ENCODE data around the gene ANO6.
A peak's percentile ranks its signal among the peaks of the same experiment; 100 is the strongest.
"Not testable (repeated sequence)": the region's sequence is repeated elsewhere in the genome, so short reads cannot be mapped to it uniquely, and the experiment has no call there.

Gene ANO6

GRCh38 chr12:45215419-45216229 lies at the start of gene ANO6:
TSS of gene ANO6 (plus strand) at chr12:45216095. CDS start at chr12:45216322, 227 bp downstream.
- DNase-seq (ENCODE audit: extremely low read depth in 1 of 2, low read depth in 1 of 2), result peak; percentile 63 to 77

- no peak for DNase-seq (ENCODE audit: extremely low read depth in 1 of 2, low read depth in 1 of 2)
Measured at GRCh38 chr12:45168976-45169375, 46.9 kb upstream of the ANO6 start.

- DNase-seq (ENCODE audit: extremely low read depth in 1 of 2, low read depth in 1 of 2), result peak; percentile 34 to 69
Measured at GRCh38 chr12:45170456-45171042, 45.3 kb upstream of the ANO6 start.

GRCh38 chr12:45173293-45173692 lies 42.6 kb upstream of the ANO6 start:
- not testable (repeated sequence) for DNase-seq (ENCODE audit: extremely low read depth in 1 of 2, low read depth in 1 of 2)

- no peak for DNase-seq (ENCODE audit: extremely low read depth in 1 of 2, low read depth in 1 of 2)
Measured at GRCh38 chr12:45174595-45174994, 41.3 kb upstream of the ANO6 start.

- DNase-seq (ENCODE audit: extremely low read depth in 1 of 2, low read depth in 1 of 2), result no peak
Measured at GRCh38 chr12:45178771-45179170, 37.1 kb upstream of the ANO6 start.

GRCh38 chr12:45182511-45182910 lies 33.4 kb upstream of the ANO6 start:
- DNase-seq (ENCODE audit: extremely low read depth in 1 of 2, low read depth in 1 of 2), result no peak

- DNase-seq (ENCODE audit: extremely low read depth in 1 of 2, low read depth in 1 of 2), result no peak
Measured at GRCh38 chr12:45183246-45183645, 32.6 kb upstream of the ANO6 start.

GRCh38 chr12:45184147-45184963 lies 31.5 kb upstream of the ANO6 start:
- no peak for DNase-seq (ENCODE audit: extremely low read depth in 1 of 2, low read depth in 1 of 2)

GRCh38 chr12:45186762-45187161 lies 29.1 kb upstream of the ANO6 start:
- DNase-seq (ENCODE audit: extremely low read depth in 1 of 2, low read depth in 1 of 2), result no peak

GRCh38 chr12:45189766-45190403 lies 26.0 kb upstream of the ANO6 start:
- no peak for DNase-seq (ENCODE audit: extremely low read depth in 1 of 2, low read depth in 1 of 2)

- no peak for DNase-seq (ENCODE audit: extremely low read depth in 1 of 2, low read depth in 1 of 2)
Measured at GRCh38 chr12:45191239-45191638, 24.7 kb upstream of the ANO6 start.

GRCh38 chr12:45192707-45193106 lies 23.2 kb upstream of the ANO6 start:
- no peak for DNase-seq (ENCODE audit: extremely low read depth in 1 of 2, low read depth in 1 of 2)

- DNase-seq (ENCODE audit: extremely low read depth in 1 of 2, low read depth in 1 of 2), result no peak
Measured at GRCh38 chr12:45200491-45201043, 15.3 kb upstream of the ANO6 start.

GRCh38 chr12:45203767-45204166 lies 12.1 kb upstream of the ANO6 start:
- no peak for DNase-seq (ENCODE audit: extremely low read depth in 1 of 2, low read depth in 1 of 2)

- no peak for DNase-seq (ENCODE audit: extremely low read depth in 1 of 2, low read depth in 1 of 2)
Measured at GRCh38 chr12:45204757-45205156, 11.1 kb upstream of the ANO6 start.

- DNase-seq (ENCODE audit: extremely low read depth in 1 of 2, low read depth in 1 of 2), result no peak
Measured at GRCh38 chr12:45205165-45205825, 10.6 kb upstream of the ANO6 start.

- no peak for DNase-seq (ENCODE audit: extremely low read depth in 1 of 2, low read depth in 1 of 2)
Measured at GRCh38 chr12:45208604-45209487, 7.0 kb upstream of the ANO6 start.

GRCh38 chr12:45209784-45210183 lies 6.1 kb upstream of the ANO6 start:
- DNase-seq (ENCODE audit: extremely low read depth in 1 of 2, low read depth in 1 of 2), result no peak

Data from stimulated activated CD8-positive, alpha-beta memory T cell treated with anti-CD3 and anti-CD28 coated beads, Interleukin-7, amount 100 ng/mL, for 48 hours (primary cell).